ENCODE results near the gene SNRPD3.
"Not testable (repeated sequence)": the region's sequence is repeated elsewhere in the genome, so short reads cannot be mapped to it uniquely, and the experiment has no call there.

GRCh38 chr22:24602105-24602749 is 46.4 kb downstream of the SNRPD3 start:
- TF ChIP-seq CTCF, POLR2A, EP300 (IDR thresholded peaks at IDR 0.05): not testable (repeated sequence)
